ENCODE data around the gene SGTA.
"Not testable (repeated sequence)": the region's sequence is repeated elsewhere in the genome, so short reads cannot be mapped to it uniquely, and the experiment has no call there.

SGTA gene

GRCh38 chr19:2782936-2783780 is at the start of gene SGTA:
Gene SGTA (minus strand): TSS chr19:2783273. CDS start chr19:2769068, 14,205 bp downstream.
- peak; percentile 97 for DNase-seq (ENCODE audit: low read depth)

- no peak for DNase-seq (ENCODE audit: low read depth)
Measured at GRCh38 chr19:2827840-2828489, 44.9 kb upstream of the SGTA start.

GRCh38 chr19:2827022-2827421 is 43.9 kb upstream of the SGTA start:
- no peak for DNase-seq (ENCODE audit: low read depth)

GRCh38 chr19:2824129-2824528 is 41.1 kb upstream of the SGTA start:
- no peak for DNase-seq (ENCODE audit: low read depth)

- DNase-seq (ENCODE audit: low read depth): no peak
Measured at GRCh38 chr19:2823646-2824045, 40.6 kb upstream of the SGTA start.

GRCh38 chr19:2822846-2823245 is 39.8 kb upstream of the SGTA start:
- no peak for DNase-seq (ENCODE audit: low read depth)

- DNase-seq (ENCODE audit: low read depth): no peak
Measured at GRCh38 chr19:2820112-2820702, 37.1 kb upstream of the SGTA start.

- peak; percentile 73 for DNase-seq (ENCODE audit: low read depth)
Measured at GRCh38 chr19:2819540-2820111, 36.6 kb upstream of the SGTA start, which contains the start of gene ZNF554. Gene ZNF554 (plus strand): TSS chr19:2819868. CDS start chr19:2820072, 204 bp downstream.

GRCh38 chr19:2817237-2817829 is 34.3 kb upstream of the SGTA start:
- not testable (repeated sequence) for DNase-seq (ENCODE audit: low read depth)

GRCh38 chr19:2816641-2817040 is 33.6 kb upstream of the SGTA start:
- DNase-seq (ENCODE audit: low read depth): no peak

- no peak for DNase-seq (ENCODE audit: low read depth)
Measured at GRCh38 chr19:2815923-2816322, 32.9 kb upstream of the SGTA start.

- DNase-seq (ENCODE audit: low read depth): no peak
Measured at GRCh38 chr19:2815191-2815614, 32.1 kb upstream of the SGTA start.

- no peak for DNase-seq (ENCODE audit: low read depth)
Measured at GRCh38 chr19:2814426-2814825, 31.4 kb upstream of the SGTA start.

- no peak for DNase-seq (ENCODE audit: low read depth)
Measured at GRCh38 chr19:2813235-2814160, 30.4 kb upstream of the SGTA start.

GRCh38 chr19:2812414-2813234 is 29.6 kb upstream of the SGTA start:
- no peak for DNase-seq (ENCODE audit: low read depth)

GRCh38 chr19:2811735-2812413 is 28.8 kb upstream of the SGTA start:
- DNase-seq (ENCODE audit: low read depth): no peak

- DNase-seq (ENCODE audit: low read depth): no peak
Measured at GRCh38 chr19:2811221-2811722, 28.2 kb upstream of the SGTA start.

GRCh38 chr19:2810141-2811091 is 27.3 kb upstream of the SGTA start:
- DNase-seq (ENCODE audit: low read depth): no peak

All from non-pigmented ciliary epithelial cell (primary cell).